ENCODE data around the gene KEAP1. TPM values are rescaled to one million over a fixed set of nuclear protein-coding genes. Genes with fewer than 3 reads are reported as not detected.
"Not testable (repeated sequence)": the region's sequence is repeated elsewhere in the genome, so short reads cannot be mapped to it uniquely, and the experiment has no call there.

The KEAP1 gene
- total and polyA plus RNA-seq, 2 of the 8 experiments (the other 6 are each of a cell fraction or from before 2014, with no cell fraction given): 80.6 to 106 TPM

DNA sequence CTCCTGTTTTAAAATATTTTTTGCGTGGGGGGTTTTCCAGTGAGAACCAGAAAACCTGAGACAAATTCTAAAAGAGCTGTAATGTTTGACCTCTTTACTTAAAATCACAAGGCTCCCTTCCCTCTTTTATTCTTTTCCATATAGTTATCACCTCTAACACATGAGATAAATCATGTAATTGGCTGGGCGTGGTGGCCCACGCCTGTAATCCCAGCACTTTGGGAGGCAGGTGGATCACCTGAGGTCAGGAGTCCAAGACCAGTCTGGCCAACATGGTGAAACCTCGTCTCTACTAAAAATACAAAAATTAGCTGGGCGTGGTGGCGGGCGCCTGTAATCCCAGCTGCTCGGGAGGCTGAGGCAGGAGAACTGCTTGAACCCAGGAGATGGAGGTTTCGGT lies 47.9 kb upstream of the KEAP1 start:
- not testable (repeated sequence) for H4K5ac ChIP-seq (ENCODE audit: insufficient read length, low read depth, low read length); H2BK120ac ChIP-seq (replicated peaks; ENCODE audit: low read depth, low read length); H3K4ac ChIP-seq (replicated peaks; ENCODE audit: insufficient read length, low read depth, low read length); H3K9ac ChIP-seq (replicated peaks in 1 of 4; ENCODE audit: extremely low read depth in 1 of 4, low read depth in 3 of 4, low read length in 3 of 4); H2BK12ac ChIP-seq (ENCODE audit: low read depth, low read length); H3K23ac ChIP-seq (ENCODE audit: insufficient read length); H4K8ac ChIP-seq (ENCODE audit: extremely low read depth, insufficient read depth, low read length); H3K14ac ChIP-seq (ENCODE audit: insufficient read length); H3K79me1 ChIP-seq (ENCODE audit: low read depth, low read length); H2BK15ac ChIP-seq (ENCODE audit: low read length); H3K4me3 ChIP-seq (ENCODE audit: extremely low read depth in 1 of 4, insufficient read depth in 2 of 4, low read depth in 3 of 4, low read length in 4 of 4); H2BK5ac ChIP-seq (ENCODE audit: low read depth, low read length); H2AFZ ChIP-seq (ENCODE audit: low read length); DNase-seq (ENCODE audit: low read depth in 1 of 2, low spot score in 2 of 2); H2BK20ac ChIP-seq (ENCODE audit: low read length); FAIRE-seq; H3K27ac ChIP-seq (ENCODE audit: low read depth, low read length); H3K27me3 ChIP-seq (replicated peaks in 1 of 4; ENCODE audit: control insufficient read depth in 3 of 4, extremely low read depth in 1 of 4, insufficient read depth in 3 of 4, low read length in 3 of 4); H3K56ac ChIP-seq (replicated peaks; ENCODE audit: insufficient read length, low read depth, low read length); H3K4me2 ChIP-seq (ENCODE audit: insufficient read depth in 1 of 2, low read depth in 2 of 2, low read length in 2 of 2); H3K18ac ChIP-seq (ENCODE audit: extremely low read depth, low read length); H4K91ac ChIP-seq (replicated peaks; ENCODE audit: insufficient read length, low read length); H3K79me2 ChIP-seq (ENCODE audit: control insufficient read depth in 1 of 2, insufficient read depth in 2 of 2, low read length in 2 of 2); H3K23me2 ChIP-seq (ENCODE audit: low read depth, low read length); H3K4me1 ChIP-seq (replicated peaks in 1 of 4; ENCODE audit: control insufficient read depth in 3 of 4, insufficient read depth in 4 of 4, low read length in 3 of 4); H2AK5ac ChIP-seq (ENCODE audit: low read depth, low read length); H3K9me3 ChIP-seq (ENCODE audit: insufficient read depth in 2 of 2, low read depth in 1 of 2, low read length in 1 of 2)
- Histone ChIP-seq H3K36me3 (ENCODE audit: control insufficient read depth in 2 of 4, insufficient read depth in 4 of 4, low read length in 3 of 4) (peaks cover 10 to 55% (median 45%) of the 10 kb centered on the region in 4 experiments; a peak in 7 of 8 replicates), H4K20me1 (replicated peaks in 1 of 2; ENCODE audit: control insufficient read depth in 1 of 2, insufficient read depth in 2 of 2, low read length in 2 of 2) (peaks cover 6 to 18% of the 10 kb centered on the region in 2 experiments)
- CTCF ChIA-PET (ENCODE audit: partially characterized antibody): interaction anchor here (0.7 to 2.7 kb wide), 12 partner anchors 10 to 115 kb away, joined by 3 to 19 read pairs (median 4); partner anchors contain the start of gene S1PR5
- 85% methylated on average over 9 of the region's 9 CpGs; no CpG with 5 or more reads in 1 of the 2 experiments for WGBS, 2 experiments (ENCODE audit: extremely low coverage in 1 of 2, insufficient coverage in 1 of 2, insufficient read length in 1 of 2, insufficient replicate concordance in 2 of 2, low coverage in 1 of 2, low lambda C conversion rate in 2 of 2, missing lambda C conversion rate in 1 of 2)
- POLR2A ChIA-PET (ENCODE audit: partially characterized antibody): interaction anchor here (0.6 to 5.0 kb wide), 6 partner anchors 8 to 108 kb away, joined by 3 to 41 read pairs (median 4); partner anchors contain the start of gene KEAP1

Data from H1 (cell line).